Neuronal stem cell (in vitro differentiated cells): Measurements from ENCODE around the gene METTL27.

ENCODE experiments used
- DNase-seq: peaks from one replicate; pipeline ENCODE4 v3.0.0-alpha.2; 2013; ENCODE audit warnings: low spot score
- H2AFZ ChIP-seq: one replicate; pipeline ENCODE4 v1.6.1; 2013; ENCODE audit warnings: mild to moderate bottlenecking, low read length, inconsistent platforms
- H2AK5ac ChIP-seq: 2 replicates; pipeline ENCODE4 v1.6.1; 2013; ENCODE audit warnings: low read depth, mild to moderate bottlenecking, inconsistent platforms, low read length, moderate library complexity, mixed read lengths
- H2BK120ac ChIP-seq: 2 replicates; pipeline ENCODE4 v1.6.1; 2013; ENCODE audit warnings: low read depth, mild to moderate bottlenecking, inconsistent platforms, low read length, moderate library complexity, mixed read lengths
- H2BK12ac ChIP-seq: one replicate; pipeline ENCODE4 v1.6.1; 2013; ENCODE audit warnings: low read length, inconsistent platforms
- H2BK15ac ChIP-seq: 2 replicates; pipeline ENCODE4 v1.6.1; 2013; ENCODE audit warnings: mild to moderate bottlenecking, low read length, inconsistent platforms, mixed read lengths
- H2BK5ac ChIP-seq: one replicate; pipeline ENCODE4 v1.6.1; 2013; ENCODE audit warnings: inconsistent platforms, mild to moderate bottlenecking, low read length, moderate library complexity
- H3K14ac ChIP-seq: one replicate; pipeline ENCODE4 v1.6.1; 2013; ENCODE audit warnings: low read length, inconsistent platforms
- H3K18ac ChIP-seq: 2 replicates; pipeline ENCODE4 v1.6.1; 2013; ENCODE audit warnings: low read length, inconsistent platforms
- H3K23ac ChIP-seq: 2 replicates; pipeline ENCODE4 v1.6.1; 2013; ENCODE audit warnings: low read depth, mild to moderate bottlenecking, mixed read lengths, low read length, inconsistent platforms; ENCODE audit not compliant: poor library complexity
- H3K27ac ChIP-seq: replicated peaks from 3 replicates; pipeline ENCODE4 v1.5.1; 2013; ENCODE audit warnings: low read length, inconsistent platforms
- H3K27me3 ChIP-seq, 3 experiments: 2 replicates each; pipeline ENCODE4 v1.6.1; 2013; ENCODE audit warnings: low read length in 3 of 3, mild to moderate bottlenecking in 2 of 3, inconsistent platforms in 1 of 3, low read depth in 1 of 3, mixed read lengths in 1 of 3, moderate library complexity in 1 of 3; ENCODE audit not compliant: control insufficient read depth in 3 of 3, insufficient read depth in 3 of 3
- H3K36me3 ChIP-seq, 2 donors: replicated peaks in 1 of 2; 2 replicates each; pipeline ENCODE4 v1.6.1; 2013; ENCODE audit warnings: low read length in 2 of 2; ENCODE audit not compliant: control insufficient read depth in 2 of 2, insufficient read depth in 2 of 2
- H3K4ac ChIP-seq: 2 replicates; pipeline ENCODE4 v1.6.1; 2013; ENCODE audit warnings: inconsistent platforms, mild to moderate bottlenecking, low read length, moderate library complexity
- H3K4me1 ChIP-seq, 2 donors: 1 replicate in 1 of 2; 2 replicates in 1 of 2; pipeline ENCODE4 v1.6.1; 2013; ENCODE audit warnings: low read length in 2 of 2, low read depth in 1 of 2; ENCODE audit not compliant: control insufficient read depth in 2 of 2, insufficient read depth in 1 of 2
- H3K4me2 ChIP-seq: one replicate; pipeline ENCODE4 v1.6.1; 2013; ENCODE audit warnings: mild to moderate bottlenecking, low read length, inconsistent platforms; ENCODE audit not compliant: insufficient read depth, poor library complexity, severe bottlenecking
- H3K4me3 ChIP-seq, 2 donors: 2 replicates each; pipeline ENCODE4 v1.5.1; 2013; ENCODE audit warnings: low read length in 2 of 2, mild to moderate bottlenecking in 2 of 2, inconsistent platforms in 1 of 2, moderate library complexity in 1 of 2
- H3K79me1 ChIP-seq: one replicate; pipeline ENCODE4 v1.6.1; 2013; ENCODE audit warnings: low read depth, mild to moderate bottlenecking, inconsistent platforms, low read length, moderate library complexity
- H3K9ac ChIP-seq: one replicate; pipeline ENCODE4 v1.6.1; 2013; ENCODE audit warnings: mild to moderate bottlenecking, low read depth, low read length, inconsistent platforms; ENCODE audit not compliant: poor library complexity
- H3K9me3 ChIP-seq, 2 donors: replicated peaks in 1 of 2; 2 replicates each; pipeline versions ENCODE3 to v1.6.1; 2013; ENCODE audit warnings: low read length in 2 of 2, mild to moderate bottlenecking in 2 of 2, inconsistent platforms in 1 of 2, low read depth in 1 of 2, mixed read lengths in 1 of 2, moderate library complexity in 1 of 2; ENCODE audit not compliant: control insufficient read depth in 2 of 2, insufficient read depth in 1 of 2
- H4K8ac ChIP-seq: one replicate; pipeline ENCODE4 v1.6.1; 2013; ENCODE audit warnings: low read depth, mild to moderate bottlenecking, inconsistent platforms, low read length, moderate library complexity
- H4K91ac ChIP-seq: one replicate; pipeline ENCODE4 v1.6.1; 2013; ENCODE audit warnings: low read length, low read depth, mild to moderate bottlenecking, inconsistent platforms; ENCODE audit not compliant: poor library complexity
- WGBS, 2 donors: extraction: QIAGEN DNeasy Blood & Tissue Kit; methylation state at CpG; one replicate each; pipeline ENCODE4 v1.1.7; 2013; ENCODE audit warnings: missing lambda C conversion rate in 2 of 2, mixed read lengths in 1 of 2; ENCODE audit not compliant: insufficient read length in 2 of 2, insufficient replicate concordance in 1 of 2; ENCODE audit errors: extremely low coverage in 2 of 2; 5-methylcytosine and 5-hydroxymethylcytosine counted together

Gene METTL27

GRCh38 chr7:73871163-73872011 lies 29.1 kb upstream of the METTL27 start:
- Histone ChIP-seq H3K79me1 (no peaks in the 10 kb centered on the region), H3K14ac (no peak overlapping the region), H3K18ac (peak overlapping the region; percentile 48), H4K91ac (no peak overlapping the region), H2AFZ (no peak overlapping the region), H3K36me3 (no peaks in the 10 kb centered on the region), H3K9me3 (no peaks in the 10 kb centered on the region), H3K4ac (no peak overlapping the region), H2AK5ac (peak overlapping the region; percentile 56), H3K9ac (no peak overlapping the region), H2BK120ac (peak overlapping the region; percentile 61), H3K4me2 (no peak overlapping the region), H3K4me3 (no peak overlapping the region), H4K8ac (no peak overlapping the region), H2BK5ac (no peak overlapping the region), H3K27me3 (peaks cover 0 to 11% (median 0%) of the 10 kb centered on the region in 3 experiments), H3K23ac (no peak overlapping the region), H2BK15ac (peak overlapping the region; percentile 75), H3K27ac (no peak overlapping the region), H3K4me1 (peaks cover 0 to 7% of the 10 kb centered on the region in 2 donors), H2BK12ac (no peak overlapping the region)
- WGBS, 2 donors = no CpG with 5 or more reads among the region's 20 CpGs
- DNase-seq = no peak

GRCh38 chr7:73870041-73870492 lies 27.8 kb upstream of the METTL27 start:
- no peak overlapping the region for H3K4ac ChIP-seq
- no CpG with 5 or more reads among the region's 15 CpGs for WGBS, 2 donors
- H3K9me3 ChIP-seq = no peaks in the 10 kb centered on the region

GRCh38 chr7:73869011-73869798 lies 26.9 kb upstream of the METTL27 start:
- peak overlapping the region; percentile 40 for H2AK5ac ChIP-seq
- peak overlapping the region; percentile 29 for H2AFZ ChIP-seq
- H3K4ac ChIP-seq = no peak overlapping the region
- no peaks in the 10 kb centered on the region for H3K36me3 ChIP-seq
- no peak overlapping the region for H3K4me2 ChIP-seq
- no CpG with 5 or more reads among the region's 24 CpGs for WGBS, 2 donors
- no peak overlapping the region for H3K14ac ChIP-seq
- no peak overlapping the region for H3K4me3 ChIP-seq
- no peak overlapping the region for H2BK12ac ChIP-seq
- no peaks in the 10 kb centered on the region for H3K79me1 ChIP-seq
- no peak for DNase-seq
- no peak overlapping the region for H2BK5ac ChIP-seq
- no peak overlapping the region for H3K9ac ChIP-seq
- H3K27me3 ChIP-seq = peaks cover 0 to 11% (median 0%) of the 10 kb centered on the region in 3 experiments
- H3K27ac ChIP-seq = no peak overlapping the region
- H3K23ac ChIP-seq = no peak overlapping the region
- H4K91ac ChIP-seq = no peak overlapping the region
- no peak overlapping the region for H3K18ac ChIP-seq
- peaks cover 0 to 7% of the 10 kb centered on the region in 2 donors for H3K4me1 ChIP-seq
- H3K9me3 ChIP-seq = no peaks in the 10 kb centered on the region
- no peak overlapping the region for H2BK120ac ChIP-seq
- no peak overlapping the region for H4K8ac ChIP-seq
- no peak overlapping the region for H2BK15ac ChIP-seq

More at GRCh38 chr7:73870041-73870492, 27.8 kb upstream of the METTL27 start:
- Histone ChIP-seq H3K23ac (no peak overlapping the region), H3K18ac (peak overlapping the region; percentile 80), H3K14ac (no peak overlapping the region), H2BK12ac (no peak overlapping the region), H4K91ac (no peak overlapping the region), H3K4me2 (no peak overlapping the region), H3K4me3 (no peak overlapping the region), H3K36me3 (no peaks in the 10 kb centered on the region), H2BK120ac (no peak overlapping the region), H3K4me1 (peaks cover 0 to 7% of the 10 kb centered on the region in 2 donors), H2AFZ (no peak overlapping the region), H3K9ac (no peak overlapping the region), H3K27ac (no peak overlapping the region), H3K79me1 (no peaks in the 10 kb centered on the region), H2AK5ac (peak overlapping the region; percentile 40), H2BK15ac (peak overlapping the region; percentile 91), H4K8ac (no peak overlapping the region), H3K27me3 (peaks cover 0 to 11% (median 0%) of the 10 kb centered on the region in 3 experiments), H2BK5ac (peak overlapping the region; percentile 39)
- DNase-seq = no peak

- no peak for DNase-seq
- Histone ChIP-seq H3K4me1 (peaks cover 0 to 7% of the 10 kb centered on the region in 2 donors), H3K14ac (no peak overlapping the region), H3K27ac (no peak overlapping the region), H3K9ac (no peak overlapping the region), H4K8ac (no peak overlapping the region), H2BK5ac (no peak overlapping the region), H2BK120ac (no peak overlapping the region), H3K27me3 (peaks cover 0 to 10% (median 0%) of the 10 kb centered on the region in 3 experiments), H3K4me3 (no peak overlapping the region), H4K91ac (no peak overlapping the region), H3K18ac (no peak overlapping the region), H3K9me3 (no peaks in the 10 kb centered on the region), H3K4me2 (no peak overlapping the region), H2AFZ (no peak overlapping the region), H3K4ac (no peak overlapping the region), H2BK15ac (no peak overlapping the region), H2AK5ac (no peak overlapping the region), H3K36me3 (no peaks in the 10 kb centered on the region), H3K79me1 (no peaks in the 10 kb centered on the region), H3K23ac (no peak overlapping the region), H2BK12ac (no peak overlapping the region)
- WGBS, 2 donors = no CpG with 5 or more reads among the region's 1 CpG
Observed at GRCh38 chr7:73866446-73866767, 24.1 kb upstream of the METTL27 start.
